GM21529 (cell line): ENCODE results near the gene EDC4.

Experiments
- ATAC-seq: cut with Tn5 transposase; IDR thresholded peaks from one replicate; pipeline ENCODE4 v1.9.1; 2021; ENCODE audit not compliant: unreplicated experiment

EDC4 gene

GRCh38 chr16:67930678-67931211 is 57.9 kb downstream of the EDC4 start:
- ATAC-seq = no peak
